Measurements from ENCODE around the gene TTLL10.

The TTLL10 gene

GRCh38 chr1:1239614-1240347, 66.1 kb downstream of the TTLL10 start:
- DNase-seq = no peak

GRCh38 chr1:1240348-1240732, 66.7 kb downstream of the TTLL10 start:
- no peak for DNase-seq

- DNase-seq = no peak
Observed at GRCh38 chr1:1240822-1241587, 67.3 kb downstream of the TTLL10 start.

GRCh38 chr1:1241588-1242219, 68.0 kb downstream of the TTLL10 start:
- DNase-seq = no peak

GRCh38 chr1:1242461-1243265, 69.0 kb downstream of the TTLL10 start:
- DNase-seq = no peak

GRCh38 chr1:1243266-1243660, 69.6 kb downstream of the TTLL10 start:
- DNase-seq = no peak

GRCh38 chr1:1243807-1244191, 70.1 kb downstream of the TTLL10 start:
- no peak for DNase-seq

- DNase-seq = no peak
Observed at GRCh38 chr1:1244192-1244811, 70.6 kb downstream of the TTLL10 start.

- DNase-seq = no peak
Observed at GRCh38 chr1:1245178-1245816, 71.6 kb downstream of the TTLL10 start.

- DNase-seq = no peak
Observed at GRCh38 chr1:1245817-1246576, 72.3 kb downstream of the TTLL10 start.

- DNase-seq = no peak
Observed at GRCh38 chr1:1246577-1247340, 73.1 kb downstream of the TTLL10 start, which contains the start of gene C1QTNF12. Gene C1QTNF12, minus strand, starts transcription at chr1:1246722. Its CDS starts 32 bp downstream, at chr1:1246690.

GRCh38 chr1:1247341-1247913, 73.7 kb downstream of the TTLL10 start:
- DNase-seq = no peak

All from SHP77 (cell line).